ENCODE measurements around the gene XRCC2.
"Not testable (repeated sequence)": the region's sequence is repeated elsewhere in the genome, so short reads cannot be mapped to it uniquely, and the experiment has no call there.

XRCC2 gene

GRCh38 chr7:152664636-152665035 lies 11.3 kb downstream of the XRCC2 start:
- no peak for DNase-seq (ENCODE audit: low read depth in 3 of 3)

DNA sequence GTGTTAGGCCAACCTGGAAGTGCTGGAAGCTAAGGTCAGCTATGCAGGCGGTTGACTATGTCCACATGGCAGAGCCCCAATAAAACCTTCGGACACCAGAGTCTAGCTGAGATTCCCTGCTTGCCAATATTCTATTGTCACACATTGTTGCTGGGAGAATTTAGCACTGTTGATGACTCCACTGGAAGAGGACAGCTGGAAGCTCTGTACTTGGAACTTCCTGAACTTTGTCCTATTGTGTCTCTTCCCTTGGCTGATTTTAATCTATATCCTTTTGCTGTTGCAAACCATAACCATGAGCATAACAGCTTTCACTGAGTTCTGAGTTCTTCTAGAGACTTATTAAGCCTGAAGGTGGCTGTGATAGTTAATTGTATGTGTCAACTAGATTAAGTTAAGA lies 12.0 kb downstream of the XRCC2 start:
- no peak for DNase-seq (ENCODE audit: low read depth in 3 of 3)

DNA sequence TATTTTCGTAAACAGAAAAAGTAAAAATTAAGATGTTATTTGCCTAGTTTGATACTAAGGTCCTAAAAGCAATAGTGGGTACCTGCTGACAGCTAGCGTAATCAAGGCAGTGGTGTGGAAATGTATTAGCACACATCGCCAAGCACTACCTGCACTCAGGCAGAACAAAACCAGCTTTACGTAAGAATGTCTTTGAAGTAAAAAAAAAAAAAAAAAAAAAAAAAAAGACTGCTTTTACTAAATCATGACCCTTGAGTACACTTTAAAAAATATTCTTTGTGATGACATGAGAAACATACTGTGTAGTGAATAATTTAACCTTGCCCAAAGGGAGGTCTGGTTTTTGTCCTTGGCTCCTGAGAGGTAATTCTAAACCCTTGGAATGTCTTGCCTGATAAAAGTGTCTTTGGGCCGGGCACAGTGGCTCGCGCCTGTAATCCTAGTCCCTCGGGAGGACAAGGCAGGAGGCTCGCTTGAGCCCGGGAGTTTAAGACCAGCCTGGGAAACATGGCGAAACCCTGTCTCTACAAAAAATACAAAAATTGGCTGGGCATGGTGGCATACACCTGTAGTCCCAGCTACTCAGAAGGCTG lies 12.7 kb downstream of the XRCC2 start:
- no peak for DNase-seq (ENCODE audit: low read depth in 3 of 3)

DNA sequence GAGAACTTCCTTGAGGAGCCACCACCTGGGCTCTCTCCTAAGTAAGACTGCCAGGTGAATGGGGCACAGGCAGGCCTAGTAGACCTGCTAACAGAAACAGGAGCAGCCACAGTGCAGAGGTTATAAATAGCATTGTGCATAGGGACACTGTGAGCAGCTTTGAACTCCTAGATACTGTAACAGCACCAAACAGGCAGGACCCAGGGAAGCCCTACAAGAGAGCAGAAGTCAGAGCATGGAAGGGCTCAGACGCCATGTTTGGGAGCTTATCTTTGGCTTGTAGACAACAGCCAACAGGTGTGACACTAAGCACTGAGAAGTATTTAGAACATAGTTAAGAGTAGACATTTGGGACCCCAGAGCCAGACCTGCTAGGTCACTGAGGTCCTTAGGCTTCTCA lies 14.5 kb downstream of the XRCC2 start:
- DNase-seq (ENCODE audit: low read depth in 3 of 3): no peak

- DNase-seq (ENCODE audit: low read depth in 3 of 3): no peak
Observed at GRCh38 chr7:152660021-152660420, 15.9 kb downstream of the XRCC2 start.

- no peak for DNase-seq (ENCODE audit: low read depth in 3 of 3)
Observed at GRCh38 chr7:152654971-152655370, 21.0 kb downstream of the XRCC2 start.

- DNase-seq (ENCODE audit: low read depth in 3 of 3): no peak
Observed at GRCh38 chr7:152649220-152649619, 26.7 kb downstream of the XRCC2 start.

- no peak for DNase-seq (ENCODE audit: low read depth in 3 of 3)
Observed at GRCh38 chr7:152647009-152647408, 28.9 kb downstream of the XRCC2 start.

- not testable (repeated sequence) for DNase-seq (ENCODE audit: low read depth in 3 of 3)
Observed at GRCh38 chr7:152646579-152646978, 29.4 kb downstream of the XRCC2 start.

- no peak for DNase-seq (ENCODE audit: low read depth in 3 of 3)
Observed at GRCh38 chr7:152643979-152644559, 31.9 kb downstream of the XRCC2 start.

DNA sequence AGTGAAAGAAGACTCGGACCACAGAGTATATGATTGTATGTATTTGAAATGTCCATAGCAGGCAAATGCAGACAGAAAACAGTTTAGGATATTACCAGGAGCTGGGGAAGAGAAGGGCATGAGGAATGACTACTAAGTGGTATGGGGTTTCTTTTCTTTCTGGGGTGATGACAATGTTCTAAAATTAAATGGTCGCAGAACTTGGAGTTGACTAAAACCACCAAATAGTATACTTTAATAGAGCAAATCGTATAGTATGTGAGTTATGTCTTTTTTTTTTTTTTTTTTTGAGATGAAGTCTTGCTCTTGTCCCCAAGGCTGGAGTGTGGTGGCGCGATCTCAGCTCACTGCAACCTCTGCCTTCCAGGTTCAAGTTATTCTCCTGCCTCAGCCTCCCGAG lies 34.6 kb downstream of the XRCC2 start:
- no peak for DNase-seq (ENCODE audit: low read depth in 3 of 3)

DNA sequence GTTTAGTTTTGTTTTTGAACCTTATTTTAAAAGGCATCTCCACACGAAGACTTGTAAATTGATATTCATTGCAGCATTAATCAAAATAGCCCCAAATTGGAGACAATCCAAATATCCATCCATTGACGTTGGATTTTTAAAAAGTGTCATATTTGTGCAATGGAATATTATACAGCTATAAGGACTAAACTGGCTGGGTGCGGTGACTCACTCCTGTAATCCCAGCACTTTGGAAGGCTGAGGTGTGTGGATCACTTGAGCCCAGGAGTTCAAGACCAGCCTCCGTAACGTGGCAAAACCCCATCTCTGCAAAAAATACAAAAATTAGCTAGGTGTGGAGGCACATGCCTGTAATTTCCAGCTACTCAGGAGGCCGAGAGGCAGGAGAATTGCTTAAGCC lies 35.1 kb downstream of the XRCC2 start:
- DNase-seq (ENCODE audit: low read depth in 3 of 3): no peak

DNA sequence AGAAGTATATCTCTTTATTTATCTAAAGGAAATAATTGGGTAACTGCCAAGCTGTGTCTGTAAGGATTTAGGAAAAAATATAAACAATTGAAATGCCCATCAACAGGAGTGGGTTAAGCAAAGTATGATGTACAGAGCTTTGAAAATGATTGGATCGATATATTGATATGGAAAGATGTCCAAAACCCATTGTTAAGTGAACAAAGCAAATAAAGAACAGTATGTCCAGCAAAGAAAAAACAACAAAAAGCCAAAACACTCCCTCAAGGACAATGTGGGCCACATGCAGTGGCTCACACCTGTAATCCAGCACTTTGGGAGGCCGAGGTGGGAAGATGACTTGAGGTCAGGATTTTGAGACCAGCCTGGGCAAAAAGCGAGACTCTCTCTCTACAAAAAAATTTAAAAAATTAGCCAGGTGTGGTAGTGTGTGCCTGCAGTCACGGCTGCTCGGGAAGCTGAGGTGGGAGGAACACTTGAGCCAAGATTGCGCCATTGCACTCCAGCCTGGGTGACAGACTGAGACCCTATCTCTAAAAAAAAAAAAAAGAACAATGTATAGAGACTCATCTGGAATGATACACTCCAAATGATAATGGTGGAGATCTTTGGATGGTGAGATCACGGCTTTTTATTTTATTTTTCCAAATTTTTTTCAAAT lies 37.9 kb downstream of the XRCC2 start:
- DNase-seq (ENCODE audit: low read depth in 3 of 3): no peak

- DNase-seq (ENCODE audit: low read depth in 3 of 3): no peak
Observed at GRCh38 chr7:152637161-152637560, 38.8 kb downstream of the XRCC2 start.

- DNase-seq (ENCODE audit: low read depth in 3 of 3): no peak
Observed at GRCh38 chr7:152636441-152636840, 39.5 kb downstream of the XRCC2 start.

DNA sequence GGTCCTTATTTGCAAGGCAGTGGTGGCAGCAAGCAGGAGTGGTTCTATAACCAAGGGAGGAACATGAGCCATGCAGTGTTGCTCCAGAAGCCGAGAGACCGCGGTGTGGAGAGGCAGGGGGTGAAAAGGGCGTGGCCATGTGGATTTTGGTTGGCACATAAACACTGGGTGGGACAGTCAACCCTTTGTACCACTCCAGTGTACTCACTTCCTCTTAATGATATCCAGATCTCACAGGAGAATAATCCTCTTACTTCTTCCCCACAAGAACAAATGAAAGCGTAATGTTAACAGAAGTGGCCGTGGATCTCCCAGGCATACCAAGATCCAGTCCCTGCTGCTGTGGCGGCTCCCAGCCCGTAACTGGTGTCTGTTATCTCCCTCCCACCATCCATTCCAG lies 42.4 kb downstream of the XRCC2 start:
- DNase-seq (ENCODE audit: low read depth in 3 of 3): no peak

DNA sequence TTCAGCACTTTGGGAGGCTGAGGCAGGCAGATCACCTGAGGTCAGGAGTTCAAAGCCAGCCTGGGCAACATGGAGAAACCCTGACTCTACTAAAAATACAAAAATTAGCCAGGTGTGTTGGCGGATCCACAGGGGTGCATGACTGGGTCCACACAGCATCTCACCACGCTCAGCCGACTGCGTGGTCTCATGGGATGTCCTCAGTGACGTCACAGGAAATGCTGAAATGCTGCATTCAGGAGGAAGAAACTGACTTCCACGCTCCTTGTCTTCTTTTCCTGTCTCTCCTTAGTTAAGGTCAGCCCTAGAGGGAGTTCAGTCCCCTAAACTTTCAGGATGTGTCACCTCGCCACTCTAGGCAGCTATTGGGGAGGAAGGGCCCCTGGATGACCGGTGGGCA lies 42.9 kb downstream of the XRCC2 start:
- DNase-seq (ENCODE audit: low read depth in 3 of 3): no peak

GRCh38 chr7:152628772-152629171 lies 47.2 kb downstream of the XRCC2 start:
- not testable (repeated sequence) for DNase-seq (ENCODE audit: low read depth in 3 of 3)

DNA sequence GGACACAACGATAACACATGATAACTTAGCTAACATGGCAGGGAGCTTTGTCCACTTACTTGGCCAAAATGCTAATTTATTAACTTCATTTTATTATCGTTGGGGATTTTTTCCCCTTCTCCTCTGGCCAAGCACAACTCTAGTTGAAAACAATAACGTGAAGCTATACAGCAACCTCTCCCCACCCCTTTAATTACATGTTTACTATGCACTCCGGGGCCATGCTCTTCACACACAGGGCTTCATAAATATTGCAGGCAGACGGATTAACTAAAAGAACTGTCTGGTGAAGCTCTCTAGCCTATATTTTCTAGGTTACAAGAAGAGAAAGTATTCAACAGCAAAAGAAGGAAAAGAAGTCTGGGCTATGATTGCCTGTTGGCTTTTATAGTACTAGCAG lies 51.7 kb downstream of the XRCC2 start:
- no peak for DNase-seq (ENCODE audit: low read depth in 3 of 3)

DNA sequence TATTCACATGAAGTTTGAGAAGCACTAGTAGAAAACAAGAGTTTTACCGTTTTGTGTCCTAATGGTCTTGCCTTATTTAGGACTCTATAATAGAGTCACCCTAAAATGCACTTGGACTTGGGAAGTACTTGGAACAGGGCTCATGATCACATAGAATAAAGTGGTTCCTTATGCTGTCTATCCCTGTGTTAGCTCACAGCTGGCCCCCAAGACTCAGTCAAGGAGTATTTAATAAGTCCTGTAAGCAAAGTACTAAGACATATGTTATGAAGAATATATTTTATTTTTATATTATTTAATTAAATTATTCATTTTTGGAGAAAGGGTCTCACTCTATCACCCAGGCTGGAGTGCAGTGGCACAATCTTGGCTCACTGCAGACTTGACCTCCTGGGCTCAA lies 54.5 kb downstream of the XRCC2 start:
- DNase-seq (ENCODE audit: low read depth in 3 of 3): no peak

DNA sequence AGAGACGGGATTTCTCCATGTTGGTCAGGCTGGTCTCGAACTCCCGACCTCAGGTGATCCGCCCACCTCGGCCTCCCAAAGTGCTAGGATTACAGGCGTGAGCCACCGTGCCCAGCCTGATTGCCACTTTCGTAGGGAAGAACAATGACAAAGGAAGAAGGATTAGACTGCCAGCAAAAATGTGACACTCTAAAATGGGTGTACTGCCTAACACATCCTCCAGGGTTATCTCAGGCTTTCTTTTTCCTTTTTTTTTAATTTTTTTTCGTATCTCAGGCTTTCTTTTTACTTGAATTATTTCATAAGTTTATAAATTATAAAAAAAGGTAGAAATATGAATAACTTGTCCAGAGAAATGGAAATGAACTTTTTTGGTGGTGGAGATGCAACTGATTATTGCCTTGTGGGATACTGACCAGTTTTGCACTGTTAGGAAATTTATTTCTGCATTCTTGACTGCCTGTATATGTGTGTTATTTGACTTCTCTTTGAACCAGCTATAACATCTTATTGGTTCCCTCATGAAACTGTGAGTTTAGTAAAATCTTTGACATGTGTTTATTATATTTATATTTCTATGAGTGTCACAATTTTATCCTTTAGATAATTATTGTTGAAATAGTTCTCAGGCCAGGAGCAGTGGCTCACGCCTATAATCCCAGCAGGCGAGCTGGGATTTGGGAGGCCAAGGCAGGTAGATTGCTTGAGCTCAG lies 56.8 kb downstream of the XRCC2 start:
- DNase-seq (ENCODE audit: low read depth in 3 of 3): no peak

- DNase-seq (ENCODE audit: low read depth in 3 of 3): no peak
Observed at GRCh38 chr7:152618427-152618826, 57.5 kb downstream of the XRCC2 start.

GRCh38 chr7:152617056-152617455 lies 58.9 kb downstream of the XRCC2 start:
- DNase-seq (ENCODE audit: low read depth in 3 of 3): no peak
